ENCODE measurements around the gene PLEKHH3. TPM values are rescaled to one million over a fixed set of nuclear protein-coding genes. Genes with fewer than 3 reads are reported as not detected.

The PLEKHH3 gene
- total and polyA plus RNA-seq, 10 of the 15 experiments (the other 5 are each of a cell fraction or from before 2014, with no cell fraction given): 0.31 to 38.0 (median 11.0) TPM

DNA sequence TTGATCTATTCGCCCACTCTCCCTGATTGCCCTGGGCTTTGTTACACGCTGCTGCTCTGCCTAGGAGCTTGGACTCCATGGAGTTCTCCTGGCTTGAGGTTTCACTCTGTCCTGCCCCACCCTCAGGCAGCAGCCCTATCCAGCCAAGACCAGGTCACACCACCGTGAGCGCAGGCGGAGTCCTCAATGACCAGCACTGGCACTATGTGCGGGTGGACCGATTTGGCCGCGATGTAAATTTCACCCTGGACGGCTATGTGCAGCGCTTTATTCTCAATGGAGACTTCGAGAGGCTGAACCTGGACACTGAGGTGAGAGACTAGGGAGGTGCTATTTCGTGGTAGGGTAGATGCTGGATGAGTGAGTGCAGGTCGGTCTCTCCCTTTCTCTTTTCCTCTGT, 9.0 kb upstream of the PLEKHH3 start:
- in situ Hi-C loops (cut with MboI): no loop called here
- Histone ChIP-seq H4K20me1 (ENCODE audit: control insufficient read depth, insufficient read depth) (no peaks in the 10 kb centered on the region), H3K4me3 (no peak overlapping the region), H3K9ac (ENCODE audit: control insufficient read depth, insufficient read depth, low read length) (no peak overlapping the region), H3K79me2 (ENCODE audit: control insufficient read depth, insufficient read depth, low read length) (peaks cover 26% of the 10 kb centered on the region), H3K27me3 (replicated peaks in 1 of 2; ENCODE audit: control insufficient read depth in 2 of 2, insufficient read depth in 2 of 2, low read length in 1 of 2) (no peaks in the 10 kb centered on the region), H3K4me2 (ENCODE audit: control insufficient read depth, insufficient read depth) (no peak overlapping the region), H3K9me3 (replicated peaks; ENCODE audit: control insufficient read depth, insufficient read depth, low read length) (no peaks in the 10 kb centered on the region; the same call in 2 of the 3 replicates), H2AFZ (ENCODE audit: control insufficient read depth, low read depth, low read length) (no peak overlapping the region), H3K4me1 (ENCODE audit: control insufficient read depth, insufficient read depth, low read length) (no peaks in the 10 kb centered on the region), H3K27ac (ENCODE audit: control insufficient read depth, insufficient read depth) (no peak overlapping the region), H3K36me3 (ENCODE audit: control insufficient read depth in 2 of 2, insufficient read depth in 2 of 2, low read length in 1 of 2) (peaks cover 8 to 11% of the 10 kb centered on the region in 2 experiments; a peak in 3 of 4 replicates)
- 94% methylated on average over 14 of the region's 14 CpGs for WGBS (ENCODE audit: insufficient coverage, insufficient replicate concordance, low lambda C conversion rate, missing lambda C conversion rate)
- BruUV-seq (replicated peaks): no TSS peak
- ATAC-seq: no peak
- ChIA-PET SMC1A (ENCODE audit: uncharacterized antibody, unreplicated experiment) (interaction anchor here (0.7 to 1.0 kb wide), 2 partner anchors 37 to 108 kb away, joined by 3 to 4 read pairs; no protein-coding TSS in a partner anchor), RAD21 (ENCODE audit: unreplicated experiment) (no interaction called here), CTCF (interaction anchor here (3.3 kb wide), 1 partner anchor 107 kb away, joined by 32 read pairs; the partner anchor contains the start of gene PSMC3IP), POLR2A (no interaction called here)
- DNase-seq (ENCODE audit: low read depth, low spot score): no peak
- no peak for FAIRE-seq
- intact Hi-C loops (cut with micrococcal nuclease; ENCODE audit: unreplicated experiment): no loop called here
- TF ChIP-seq BACH1 (IDR thresholded peaks at IDR 0.05; ENCODE audit: borderline replicate concordance): no peak
- no peak for TF ChIP-seq BMI1 (IDR thresholded peaks at IDR 0.05; ENCODE audit: borderline replicate concordance)
- no peak for TF ChIP-seq PKNOX1 (IDR thresholded peaks at IDR 0.05)
- TF ChIP-seq SIN3A (IDR thresholded peaks at IDR 0.05; ENCODE audit: low read depth, low read length): no peak
- no peak for TF ChIP-seq HDAC6 (IDR thresholded peaks at IDR 0.05; ENCODE audit: unreplicated experiment)
